Brain microvascular endothelial cell (primary cell): ENCODE results near the gene DPH1.

Source experiments
- DNase-seq: peaks from one replicate; pipeline ENCODE4 v3.0.0-alpha.2; 2020
- H3K27ac ChIP-seq: fragments of 250-450 bp; sonication (Bioruptor Pico); 2 replicates; pipeline ENCODE4 v1.5.1; 2020; ENCODE audit warnings: mild to moderate bottlenecking, moderate library complexity
- H3K27me3 ChIP-seq: fragments of 250-450 bp; sonication (Bioruptor Pico); replicated peaks from 2 replicates; pipeline ENCODE4 v1.5.1; 2020; ENCODE audit warnings: mild to moderate bottlenecking
- H3K36me3 ChIP-seq: fragments of 250-450 bp; sonication (Bioruptor Pico); replicated peaks from 2 replicates; pipeline ENCODE4 v1.5.1; 2020; ENCODE audit warnings: mild to moderate bottlenecking
- H3K4me3 ChIP-seq: 2 replicates; pipeline ENCODE4 v1.5.1; 2011; ENCODE audit warnings: low read depth, mild to moderate bottlenecking, control low read depth, low read length, moderate library complexity
- in situ Hi-C: cut with HindIII; loops from 2 replicates; pipeline ENCODE4 v1.10.0; 2017; ENCODE audit warnings: low sequenced_read_pairs, low pct_ligation_motif_present
- TF ChIP-seq, protein P1 (sequence below): IDR thresholded peaks from 2 replicates; pipeline ENCODE4 v1.5.1; 2011; ENCODE audit warnings: low read depth, mild to moderate bottlenecking, moderate library complexity, low read length, control low read depth, inconsistent platforms; ENCODE audit errors: missing control alignments

DPH1 gene

GRCh38 chr17:2090210-2090641 is 60.3 kb downstream of the DPH1 start:
- in situ Hi-C loops: no loop called here
- no peaks in the 10 kb centered on the region for H3K27me3 ChIP-seq
- H3K4me3 ChIP-seq: no peak overlapping the region
- H3K36me3 ChIP-seq: peaks cover 2% of the 10 kb centered on the region
- TF ChIP-seq, protein P1, sequence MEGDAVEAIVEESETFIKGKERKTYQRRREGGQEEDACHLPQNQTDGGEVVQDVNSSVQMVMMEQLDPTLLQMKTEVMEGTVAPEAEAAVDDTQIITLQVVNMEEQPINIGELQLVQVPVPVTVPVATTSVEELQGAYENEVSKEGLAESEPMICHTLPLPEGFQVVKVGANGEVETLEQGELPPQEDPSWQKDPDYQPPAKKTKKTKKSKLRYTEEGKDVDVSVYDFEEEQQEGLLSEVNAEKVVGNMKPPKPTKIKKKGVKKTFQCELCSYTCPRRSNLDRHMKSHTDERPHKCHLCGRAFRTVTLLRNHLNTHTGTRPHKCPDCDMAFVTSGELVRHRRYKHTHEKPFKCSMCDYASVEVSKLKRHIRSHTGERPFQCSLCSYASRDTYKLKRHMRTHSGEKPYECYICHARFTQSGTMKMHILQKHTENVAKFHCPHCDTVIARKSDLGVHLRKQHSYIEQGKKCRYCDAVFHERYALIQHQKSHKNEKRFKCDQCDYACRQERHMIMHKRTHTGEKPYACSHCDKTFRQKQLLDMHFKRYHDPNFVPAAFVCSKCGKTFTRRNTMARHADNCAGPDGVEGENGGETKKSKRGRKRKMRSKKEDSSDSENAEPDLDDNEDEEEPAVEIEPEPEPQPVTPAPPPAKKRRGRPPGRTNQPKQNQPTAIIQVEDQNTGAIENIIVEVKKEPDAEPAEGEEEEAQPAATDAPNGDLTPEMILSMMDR: no peak
- H3K27ac ChIP-seq: peak overlapping the region; percentile 78
- no peak for DNase-seq

DNA sequence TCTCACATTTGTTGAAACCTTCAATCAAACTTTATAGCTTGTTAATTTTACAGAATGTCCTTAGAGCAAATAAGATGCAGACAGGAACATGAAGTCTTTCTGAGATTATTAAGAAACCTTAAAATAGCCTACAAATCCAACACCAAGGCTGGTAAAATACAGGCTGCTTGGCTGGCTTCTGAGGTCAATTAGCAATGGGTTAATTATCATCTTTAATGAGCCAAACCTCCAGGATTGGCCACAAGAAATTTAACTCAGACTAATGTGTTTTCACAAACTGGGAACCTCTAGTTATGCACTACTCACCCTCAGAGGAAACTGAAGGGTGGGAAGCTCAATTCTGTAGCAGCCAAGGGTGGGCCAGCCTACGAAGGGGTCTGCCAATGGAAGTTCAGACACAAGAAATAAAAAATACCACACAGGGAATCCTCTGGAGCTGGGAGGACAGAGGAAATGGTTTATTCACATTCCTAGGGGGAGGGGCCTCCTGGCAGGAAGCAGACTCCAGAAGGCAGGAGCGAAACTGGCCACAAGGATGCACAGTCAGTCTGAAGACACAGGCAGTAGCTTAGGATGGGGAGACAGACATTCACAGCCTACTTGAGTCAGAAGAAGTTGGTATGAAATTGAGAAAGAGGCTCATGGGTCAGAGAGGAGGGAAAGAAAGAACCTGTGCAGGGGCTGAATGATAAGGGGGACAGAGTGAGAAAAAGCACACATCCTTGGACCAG is 61.0 kb downstream of the DPH1 start:
- DNase-seq: peak; percentile 94
- no peak overlapping the region for H3K4me3 ChIP-seq
- no peaks in the 10 kb centered on the region for H3K27me3 ChIP-seq
- peaks cover 2% of the 10 kb centered on the region for H3K36me3 ChIP-seq
- in situ Hi-C loops: no loop called here
- TF ChIP-seq, protein P1: peak; percentile 72
- H3K27ac ChIP-seq: peak overlapping the region; percentile 78

DNA sequence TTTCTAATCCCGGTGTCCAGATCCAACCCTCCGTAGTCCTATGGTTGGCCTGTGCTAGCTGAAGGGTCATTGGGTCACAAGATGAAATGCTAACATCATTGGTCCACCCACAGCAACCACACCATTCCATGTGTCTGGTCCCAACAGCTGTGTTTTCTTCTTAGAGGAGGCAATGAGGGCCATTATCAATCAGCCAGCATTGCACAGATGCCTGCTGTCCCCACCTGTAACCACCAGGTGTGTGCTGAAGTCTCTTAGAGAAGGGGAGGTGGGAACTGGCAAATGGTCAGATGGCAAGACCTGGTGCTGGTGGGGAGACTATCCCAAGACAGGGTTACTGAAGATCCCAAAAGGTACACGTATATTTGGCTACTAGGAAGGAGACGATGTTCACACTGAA is 62.3 kb downstream of the DPH1 start:
- H3K27ac ChIP-seq: no peak overlapping the region
- DNase-seq: no peak
- no peak overlapping the region for H3K4me3 ChIP-seq
- H3K27me3 ChIP-seq: no peaks in the 10 kb centered on the region
- peaks cover 2% of the 10 kb centered on the region for H3K36me3 ChIP-seq
- in situ Hi-C loops: no loop called here
- TF ChIP-seq, protein P1: no peak

DNA sequence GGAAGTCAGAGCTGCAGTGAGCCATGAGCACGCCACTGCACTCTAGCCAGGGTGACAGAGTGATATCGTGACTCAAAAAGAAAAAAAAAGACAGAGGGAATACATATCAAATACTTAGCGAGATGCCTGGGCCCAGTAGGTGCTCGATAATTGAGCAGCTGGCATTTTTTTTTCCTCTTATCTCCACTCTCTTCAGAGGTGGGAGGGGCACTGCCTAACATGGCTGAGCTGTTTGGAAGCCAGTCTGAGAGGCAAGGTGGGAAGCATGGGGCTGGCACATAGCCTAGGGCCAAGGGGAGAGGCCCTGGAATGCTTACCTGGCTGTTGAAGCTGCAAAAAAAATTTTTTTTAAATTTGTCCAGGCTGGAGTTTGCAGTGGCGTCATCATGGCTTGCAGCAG is 63.4 kb downstream of the DPH1 start:
- in situ Hi-C loops: no loop called here
- Histone ChIP-seq H3K36me3 (peaks cover 2% of the 10 kb centered on the region), H3K4me3 (no peak overlapping the region), H3K27ac (no peak overlapping the region), H3K27me3 (no peaks in the 10 kb centered on the region)
- no peak for DNase-seq
- TF ChIP-seq, protein P1: no peak
